Adipose tissue (tissue), 3 donors: ENCODE results near the gene SPTBN4. TPM values are rescaled to one million over a fixed set of nuclear protein-coding genes. Genes with fewer than 3 reads are reported as not detected.

ENCODE experiments used
- H3K27ac ChIP-seq: one replicate; pipeline ENCODE4 v1.5.1; 2013; ENCODE audit warnings: low read depth, low read length
- WGBS, 3 donors: extraction: QIAGEN DNeasy Blood & Tissue Kit; methylation state at CpG; one replicate each; pipeline ENCODE4 v1.1.7; 2013; 5-methylcytosine and 5-hydroxymethylcytosine counted together
- polyA plus RNA-seq, 3 donors: library from polyadenylated mRNA; stranded (reverse); fragments of 200-250 nt; gene quantifications; one replicate each; pipeline ENCODE4 v1.2.3, GENCODE V29; 2013
- donor health status: healthy with polysubstance abuse.
- donor health status: Bipolar disorder and iron deficiency.
- donor health status: healthy.

Gene SPTBN4
- polyA plus RNA-seq, 3 donors = 1.3 to 4.1 (median 2.2) TPM

DNA sequence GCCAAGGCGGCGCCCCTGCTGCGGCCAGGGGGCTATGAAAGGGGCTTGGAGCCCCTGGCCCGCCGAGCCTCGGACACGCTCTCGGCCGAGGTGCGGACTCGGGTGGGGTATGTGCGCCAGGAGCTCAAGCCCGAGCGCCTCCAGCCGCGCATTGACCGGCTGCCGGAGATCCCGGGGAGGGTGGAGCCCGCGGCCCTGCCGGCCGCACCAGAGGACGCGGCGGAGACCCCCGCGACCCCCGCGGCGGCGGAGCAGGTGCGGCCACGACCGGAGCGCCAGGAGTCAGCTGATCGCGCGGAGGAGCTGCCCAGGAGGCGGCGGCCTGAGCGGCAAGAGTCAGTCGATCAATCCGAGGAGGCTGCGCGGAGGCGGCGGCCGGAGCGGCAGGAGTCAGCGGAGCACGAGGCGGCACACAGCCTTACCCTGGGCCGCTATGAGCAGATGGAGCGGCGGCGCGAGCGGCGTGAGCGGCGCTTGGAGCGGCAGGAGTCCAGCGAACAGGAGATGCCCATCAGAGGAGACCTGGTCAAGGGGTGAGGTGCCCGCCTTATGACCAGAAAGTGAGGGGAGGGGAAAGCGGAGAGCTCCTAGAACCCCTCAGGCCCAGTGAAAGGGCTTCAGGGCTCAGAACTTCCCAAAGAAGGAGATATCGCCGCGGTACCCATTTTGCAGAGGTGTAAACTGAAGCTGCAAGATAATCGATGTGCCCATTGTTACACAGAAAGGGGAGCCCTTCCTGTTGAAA lies 101.1 kb downstream of the SPTBN4 start:
- WGBS, 3 donors = 7 to 9% (median 8%) methylated on average over 68 to 70 of the region's 70 CpGs

DNA sequence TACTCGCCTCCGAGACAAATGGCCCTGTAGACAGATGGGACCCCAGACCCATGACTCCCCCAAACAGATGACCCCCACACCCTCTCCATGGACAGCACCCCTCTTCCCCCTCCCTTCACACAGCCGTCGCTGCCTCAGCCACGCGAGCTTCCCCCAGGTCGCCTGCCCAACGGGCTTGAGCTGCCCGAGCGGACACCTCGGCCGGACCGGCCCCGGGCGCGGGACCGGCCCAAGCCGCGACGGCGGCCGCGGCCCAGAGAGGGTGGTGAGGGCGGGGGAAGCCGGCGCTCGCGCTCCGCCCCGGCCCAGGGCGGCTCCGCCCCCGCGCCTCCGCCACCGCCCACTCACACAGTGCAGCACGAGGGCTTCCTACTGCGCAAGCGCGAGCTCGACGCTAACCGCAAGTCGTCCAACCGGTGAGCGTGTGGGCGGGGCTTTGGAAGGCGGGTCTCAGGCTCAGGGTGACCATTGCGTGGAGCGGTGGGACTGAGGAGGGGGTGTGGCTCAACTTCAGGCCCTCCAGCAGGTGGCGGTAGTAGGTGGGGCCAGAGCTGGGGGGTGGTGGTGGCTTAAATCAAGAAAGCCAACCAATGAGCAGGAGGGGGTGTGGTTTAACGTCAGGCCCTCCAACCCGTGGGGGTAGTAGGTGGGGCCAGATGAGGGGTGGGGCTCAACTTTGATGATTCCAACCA lies 103.7 kb downstream of the SPTBN4 start:
- 1% methylated on average over 50 to 53 of the region's 53 CpGs for WGBS, 3 donors
- no peak overlapping the region for H3K27ac ChIP-seq

More for the DNA sequence above, 101.1 kb downstream of the SPTBN4 start:
- H3K27ac ChIP-seq = no peak overlapping the region

DNA sequence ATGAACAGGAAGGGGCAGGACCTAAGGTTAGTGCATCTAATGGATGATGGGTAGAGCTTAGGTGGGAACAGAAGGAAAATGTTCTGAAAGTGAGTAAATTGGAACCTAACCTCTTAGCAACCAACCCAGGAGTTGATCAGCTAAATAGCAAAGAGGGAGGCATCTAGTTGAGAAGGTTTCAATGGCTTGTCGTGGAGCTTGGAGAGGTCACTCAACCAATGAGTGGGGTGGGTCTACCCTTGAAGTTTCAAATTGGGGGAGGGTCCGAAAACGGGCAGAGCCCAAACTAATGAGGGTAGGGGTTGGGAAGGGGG lies 104.2 kb downstream of the SPTBN4 start:
- 30 to 40% (median 32%) methylated on average over 3 of the region's 3 CpGs for WGBS, 3 donors
- H3K27ac ChIP-seq = no peak overlapping the region

DNA sequence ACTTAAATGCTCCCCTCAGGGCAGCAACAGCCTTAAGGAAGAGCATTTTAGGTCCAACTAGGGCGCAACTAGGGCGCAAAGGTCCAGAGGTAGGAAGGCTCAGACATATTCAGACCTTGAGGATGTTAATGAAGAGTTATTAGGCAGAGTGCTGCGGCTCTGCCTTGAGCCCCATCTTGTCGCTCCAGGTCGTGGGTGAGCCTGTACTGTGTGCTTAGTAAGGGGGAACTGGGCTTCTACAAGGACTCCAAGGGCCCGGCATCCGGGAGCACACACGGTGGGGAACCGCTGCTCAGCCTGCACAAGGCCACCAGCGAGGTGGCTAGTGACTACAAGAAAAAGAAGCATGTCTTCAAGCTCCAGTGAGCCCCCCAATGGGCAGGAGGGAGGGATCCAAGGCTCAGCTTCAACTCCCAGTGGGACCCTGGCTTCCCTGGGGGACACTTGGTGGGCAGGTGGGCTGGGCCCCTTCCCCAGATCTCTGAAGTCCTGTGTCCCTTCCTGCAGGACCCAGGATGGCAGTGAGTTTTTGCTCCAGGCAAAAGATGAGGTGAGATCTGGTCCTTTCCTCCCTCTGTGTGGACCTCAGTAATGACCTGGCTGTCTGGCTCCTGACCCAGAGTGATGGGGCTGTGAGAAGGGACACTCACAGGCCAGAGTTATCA lies 105.2 kb downstream of the SPTBN4 start:
- no peak overlapping the region for H3K27ac ChIP-seq

DNA sequence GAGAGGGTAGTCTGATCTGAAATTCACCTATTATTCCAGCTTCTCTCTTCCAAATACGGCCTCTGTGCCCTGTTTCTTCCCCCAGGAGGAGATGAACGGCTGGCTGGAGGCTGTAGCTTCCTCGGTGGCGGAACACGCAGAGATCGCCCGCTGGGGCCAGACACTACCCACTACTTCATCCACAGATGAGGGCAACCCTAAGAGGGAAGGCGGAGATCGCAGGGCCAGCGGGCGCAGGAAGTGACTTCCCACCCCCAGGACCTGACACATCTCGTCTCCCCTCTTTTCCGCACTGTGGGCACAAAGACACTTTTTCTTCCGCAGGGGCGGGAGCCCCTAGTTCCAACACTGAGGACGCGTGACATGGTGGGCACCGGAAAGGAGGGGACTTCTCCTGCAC lies 108.5 kb downstream of the SPTBN4 start:
- H3K27ac ChIP-seq = no peak overlapping the region
- 67 to 85% (median 80%) methylated on average over 17 to 18 of the region's 18 CpGs for WGBS, 3 donors

More for the DNA sequence above, 105.2 kb downstream of the SPTBN4 start:
- 81 to 88% (median 82%) methylated on average over 10 of the region's 10 CpGs for WGBS, 3 donors

DNA sequence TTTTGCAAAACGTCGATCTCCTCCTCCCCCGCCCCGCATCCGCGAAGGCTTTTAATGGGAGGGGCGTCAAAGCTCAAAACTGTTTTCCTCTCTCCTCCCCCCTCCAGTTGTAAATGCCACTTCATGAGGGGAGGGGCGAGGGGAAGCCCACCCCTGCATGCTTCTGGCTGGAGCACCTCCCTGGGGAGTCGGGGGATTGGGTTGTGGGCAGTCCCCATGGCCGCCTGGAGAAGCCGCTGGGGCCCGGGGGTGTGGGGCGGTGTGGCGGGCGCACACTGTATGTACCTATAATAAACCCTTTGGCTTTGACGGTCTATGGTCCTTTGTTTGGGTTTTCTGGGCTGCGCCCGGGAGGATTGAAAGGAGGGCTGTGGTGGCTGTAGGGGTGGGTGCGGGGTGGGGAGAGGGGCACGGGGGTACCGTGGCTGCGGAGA lies 109.4 kb downstream of the SPTBN4 start:
- 2 to 5% (median 2%) methylated on average over 22 of the region's 22 CpGs for WGBS, 3 donors

DNA sequence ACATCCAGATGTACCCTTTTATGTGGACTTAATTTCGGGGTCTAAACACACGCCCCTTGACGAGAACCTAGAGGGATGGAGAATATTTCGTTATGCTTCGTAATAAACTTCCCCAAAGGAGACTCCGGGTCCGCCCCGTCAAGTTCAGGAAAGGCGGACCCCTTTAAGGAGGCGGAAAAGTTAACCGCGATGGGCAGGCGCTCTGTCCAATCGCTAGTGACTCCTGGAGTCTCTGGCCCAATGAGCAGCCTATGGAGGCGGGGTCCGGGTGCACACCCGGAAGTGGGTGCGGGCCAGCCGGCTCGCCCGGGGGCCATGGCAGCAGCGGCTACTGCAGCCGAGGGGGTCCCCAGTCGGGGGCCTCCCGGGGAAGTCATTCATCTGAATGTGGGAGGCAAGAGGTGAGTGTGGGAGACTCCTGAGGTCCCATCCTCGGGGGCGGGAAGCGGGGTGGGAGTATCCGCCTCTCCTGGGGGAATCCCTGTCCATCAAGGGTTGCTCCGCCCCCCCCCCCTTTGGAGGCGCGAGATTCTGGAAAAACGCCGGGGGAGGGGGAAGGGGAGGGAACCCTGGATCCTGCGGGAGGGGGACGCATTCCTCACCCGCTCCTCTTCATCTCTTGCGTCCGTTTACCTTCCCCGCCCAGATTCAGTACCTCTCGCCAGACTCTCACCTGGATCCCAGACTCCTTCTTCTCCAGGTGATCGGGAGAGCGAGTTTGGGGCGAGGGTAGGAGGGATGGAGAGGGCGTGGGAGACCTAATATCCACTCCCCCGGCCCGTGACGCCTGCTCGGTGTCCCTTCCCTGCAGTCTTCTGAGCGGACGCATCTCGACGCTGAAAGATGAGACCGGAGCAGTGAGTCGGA lies 110.0 kb downstream of the SPTBN4 start, which contains the start of gene SHKBP1:
Gene SHKBP1 (plus strand): TSS at position 289 of the 867 bp plus-strand sequence. CDS start 27 bp downstream, at position 316.
- 0 to 1% (median 1%) methylated on average over 45 to 55 of the region's 55 CpGs for WGBS, 3 donors
- H3K27ac ChIP-seq = peak within 1 kb of the TSS; percentile 24

More for the DNA sequence above, 109.4 kb downstream of the SPTBN4 start:
- H3K27ac ChIP-seq = no peak overlapping the region

DNA sequence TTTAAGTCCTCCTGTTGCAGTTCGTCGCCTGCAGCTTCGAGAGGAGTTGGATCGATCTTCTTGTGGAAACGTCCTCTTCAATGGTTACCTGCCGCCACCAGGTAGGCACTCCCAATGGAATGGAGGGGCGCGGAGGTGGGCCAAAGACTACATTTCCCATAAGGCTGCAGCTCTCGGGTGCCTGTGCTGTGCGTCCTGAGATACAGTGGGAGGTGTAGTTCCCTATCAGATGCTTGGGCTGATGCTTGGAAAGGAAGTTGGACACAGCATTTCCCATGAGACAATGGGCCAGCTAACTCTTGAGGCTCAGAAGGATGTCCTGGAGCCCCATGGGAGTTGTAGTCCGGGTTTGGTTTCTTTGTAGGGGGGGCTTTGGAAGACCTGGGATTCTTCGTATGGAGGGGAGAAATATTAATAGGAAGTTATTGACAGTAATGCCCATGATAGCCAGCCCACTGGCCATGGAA lies 111.7 kb downstream of the SPTBN4 start:
- 77 to 85% (median 81%) methylated on average over 12 of the region's 12 CpGs for WGBS, 3 donors
- no peak overlapping the region for H3K27ac ChIP-seq

DNA sequence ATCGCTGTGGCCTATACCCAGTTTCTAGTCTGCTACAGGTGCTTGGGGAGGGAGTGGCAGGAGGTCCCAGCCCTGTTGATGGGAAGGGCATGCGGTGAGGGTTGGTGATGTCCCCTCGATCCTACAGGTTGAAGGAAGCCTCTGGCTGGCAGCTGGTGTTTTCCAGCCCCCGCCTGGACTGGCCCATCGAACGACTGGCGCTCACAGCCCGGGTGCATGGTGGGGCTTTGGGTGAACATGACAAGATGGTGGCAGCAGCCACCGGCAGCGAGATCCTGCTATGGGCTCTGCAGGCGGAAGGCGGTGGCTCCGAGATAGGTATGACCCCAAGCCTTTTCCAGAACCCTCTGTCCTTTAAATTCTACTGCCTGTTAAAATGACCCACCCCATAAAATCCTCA lies 113.8 kb downstream of the SPTBN4 start:
- H3K27ac ChIP-seq = peak overlapping the region; percentile 94
- 96 to 98% (median 97%) methylated on average over 13 of the region's 13 CpGs for WGBS, 3 donors

DNA sequence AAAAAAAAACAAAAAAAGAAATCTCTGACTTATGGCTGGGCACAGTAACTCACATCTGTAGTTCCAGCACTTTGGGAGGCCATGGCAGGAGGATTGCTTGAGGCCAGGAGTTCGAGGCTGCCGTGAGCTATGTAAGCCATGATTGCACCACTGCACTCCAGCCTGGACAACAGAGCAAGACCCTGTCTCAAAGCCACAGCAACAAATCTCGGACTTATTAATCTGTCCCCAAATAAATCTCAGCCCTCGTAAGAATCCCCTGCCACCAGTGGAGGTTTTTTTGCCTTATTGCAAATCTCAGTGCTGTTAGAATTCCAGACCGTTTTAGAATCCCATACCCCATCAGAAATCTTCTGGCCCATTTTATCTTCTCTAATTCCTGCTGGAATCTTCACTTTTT lies 114.7 kb downstream of the SPTBN4 start:
- 95 to 96% (median 96%) methylated on average over 5 of the region's 5 CpGs for WGBS, 3 donors
- no peak overlapping the region for H3K27ac ChIP-seq

DNA sequence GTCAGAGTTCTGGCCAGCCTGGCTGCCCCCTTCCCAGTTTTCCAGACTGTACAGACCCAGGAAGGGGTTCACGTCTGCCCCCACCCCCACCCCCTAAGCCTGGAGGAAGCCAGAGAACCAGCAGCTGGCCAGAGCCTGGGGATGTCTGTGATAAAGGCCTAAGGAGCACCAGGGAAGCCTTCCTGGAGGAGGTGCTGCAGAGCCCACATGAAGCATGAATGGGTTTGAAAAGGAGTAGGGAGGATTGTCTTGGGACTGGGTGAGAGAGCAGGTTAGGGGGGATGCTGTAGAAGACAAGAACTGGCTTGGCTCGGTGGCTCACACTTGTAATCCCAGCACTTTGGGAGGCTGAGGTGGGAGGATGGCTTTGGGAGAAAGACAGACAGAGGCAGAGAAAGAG lies 115.7 kb downstream of the SPTBN4 start:
- no peak overlapping the region for H3K27ac ChIP-seq
- WGBS, 3 donors = 77 to 93% (median 91%) methylated on average over 2 of the region's 2 CpGs

DNA sequence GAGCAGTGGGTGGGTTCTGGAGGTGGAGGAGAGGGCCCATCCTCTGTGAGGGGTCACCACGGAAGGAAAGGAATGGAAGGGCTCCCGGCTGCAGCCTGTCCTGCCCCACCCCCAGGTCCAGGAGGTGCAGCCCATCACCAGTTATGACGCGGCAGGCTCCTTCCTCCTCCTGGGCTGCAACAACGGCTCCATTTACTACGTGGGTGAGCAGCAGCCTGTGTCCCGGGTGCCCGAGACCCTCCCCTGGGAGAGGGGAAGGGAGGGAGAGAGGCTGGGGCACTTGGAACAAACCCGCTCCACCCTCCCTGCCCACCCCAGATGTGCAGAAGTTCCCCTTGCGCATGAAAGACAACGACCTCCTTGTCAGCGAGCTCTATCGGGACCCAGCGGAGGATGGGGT lies 116.5 kb downstream of the SPTBN4 start:
- 86 to 91% (median 88%) methylated on average over 13 to 14 of the region's 14 CpGs for WGBS, 3 donors

DNA sequence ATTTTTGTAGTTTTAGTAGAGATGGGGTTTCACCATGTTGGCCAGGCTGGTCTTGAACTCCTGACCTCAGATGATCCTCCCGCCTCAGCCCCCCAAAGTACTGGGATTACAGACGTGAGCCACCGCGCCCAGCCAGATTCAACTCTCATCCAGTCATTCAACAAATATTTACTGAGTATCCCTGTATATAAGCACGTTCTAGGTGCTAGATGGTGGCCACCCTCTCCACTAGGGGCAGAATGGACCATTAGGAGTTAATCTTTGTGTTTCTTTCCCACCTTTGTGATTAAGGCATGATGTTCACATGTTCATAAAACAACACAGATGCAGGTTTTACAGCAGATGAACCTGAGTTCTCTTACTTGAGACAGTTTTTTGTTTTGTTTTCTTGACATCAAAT lies 117.2 kb downstream of the SPTBN4 start:
- no peak overlapping the region for H3K27ac ChIP-seq
- whole genome bisulfite sequencing, 3 donors = 91 to 95% (median 91%) methylated on average over 5 of the region's 5 CpGs

More for the DNA sequence above, 116.5 kb downstream of the SPTBN4 start:
- no peak overlapping the region for H3K27ac ChIP-seq

DNA sequence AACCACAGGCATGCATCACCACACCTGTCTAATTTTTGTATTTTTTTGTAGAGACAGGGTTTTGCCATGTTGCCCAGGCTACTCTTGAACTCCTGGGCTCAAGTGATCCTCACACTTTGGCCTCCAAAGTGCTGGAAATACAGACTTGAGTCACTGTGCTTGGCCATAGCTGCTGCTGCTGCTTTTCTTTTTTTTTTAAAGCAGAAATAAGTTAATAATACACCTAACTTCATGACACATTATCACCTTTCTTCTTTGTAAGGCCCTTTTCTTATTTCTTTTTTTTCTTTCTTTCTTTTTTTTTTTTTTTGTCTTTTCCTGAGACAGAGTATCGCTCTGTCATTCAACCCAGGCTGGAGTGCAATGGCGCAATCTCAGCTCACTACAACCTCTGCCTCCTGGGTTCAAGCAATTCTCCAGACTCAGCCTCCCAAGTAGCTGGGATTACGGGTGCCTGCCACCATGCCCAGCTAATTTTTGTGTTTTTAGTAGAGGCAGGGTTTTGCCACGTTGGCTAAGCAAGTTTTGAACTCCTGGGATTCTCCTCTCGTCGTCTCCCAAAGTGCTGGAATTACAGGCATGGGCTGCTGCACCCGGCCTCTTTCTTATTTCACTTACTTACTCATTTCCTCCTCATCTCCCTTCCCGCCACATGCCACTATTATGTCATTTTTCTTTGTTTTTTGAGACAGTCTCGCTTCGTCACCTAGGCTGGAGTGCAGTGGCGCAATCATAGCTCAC lies 118.6 kb downstream of the SPTBN4 start:
- no peak overlapping the region for H3K27ac ChIP-seq
- WGBS, 3 donors = 71 to 92% (median 76%) methylated on average over 11 of the region's 11 CpGs

DNA sequence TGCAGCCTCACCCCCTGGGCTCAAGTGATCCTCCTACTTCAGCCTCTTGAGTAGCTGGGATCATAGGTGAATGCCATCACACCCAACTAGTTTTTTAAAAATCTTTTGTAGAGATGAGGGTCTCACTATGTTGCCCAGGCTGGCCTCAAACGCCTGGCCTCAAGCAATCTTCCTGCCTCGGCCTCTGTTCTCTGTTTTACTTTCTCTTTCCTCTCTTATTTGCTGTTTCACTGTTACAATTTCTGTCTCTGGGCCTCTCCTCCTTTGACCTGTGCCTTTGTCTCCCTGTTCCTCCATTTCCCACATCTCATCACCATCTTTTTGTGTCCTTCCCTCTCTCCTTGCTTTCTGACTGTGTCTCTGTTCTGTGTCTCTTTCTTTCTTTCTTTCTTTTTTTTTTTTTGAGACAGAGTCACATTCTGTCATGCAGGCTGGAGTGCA lies 119.2 kb downstream of the SPTBN4 start:
- H3K27ac ChIP-seq = no peak overlapping the region
- WGBS, 3 donors = 89 to 94% (median 91%) methylated on average over 2 of the region's 2 CpGs

DNA sequence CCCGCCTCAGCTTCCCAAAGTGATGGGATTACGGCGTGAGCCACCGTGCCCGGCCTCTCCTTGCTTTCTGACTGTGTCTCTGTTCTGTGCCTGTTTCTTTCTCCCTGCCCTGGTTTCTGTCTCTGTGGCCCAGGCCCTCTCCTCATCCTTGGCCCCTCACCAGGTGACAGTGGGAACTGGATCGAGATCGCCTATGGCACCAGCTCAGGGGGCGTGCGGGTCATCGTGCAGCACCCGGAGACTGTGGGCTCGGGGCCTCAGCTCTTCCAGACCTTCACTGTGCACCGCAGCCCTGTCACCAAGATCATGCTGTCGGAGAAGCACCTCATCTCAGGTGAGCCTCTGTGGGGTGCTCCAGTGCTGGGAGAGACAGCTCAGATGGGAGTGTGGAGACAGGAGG lies 119.8 kb downstream of the SPTBN4 start:
- no peak overlapping the region for H3K27ac ChIP-seq
- WGBS, 3 donors = 96 to 97% (median 97%) methylated on average over 12 to 14 of the region's 14 CpGs

DNA sequence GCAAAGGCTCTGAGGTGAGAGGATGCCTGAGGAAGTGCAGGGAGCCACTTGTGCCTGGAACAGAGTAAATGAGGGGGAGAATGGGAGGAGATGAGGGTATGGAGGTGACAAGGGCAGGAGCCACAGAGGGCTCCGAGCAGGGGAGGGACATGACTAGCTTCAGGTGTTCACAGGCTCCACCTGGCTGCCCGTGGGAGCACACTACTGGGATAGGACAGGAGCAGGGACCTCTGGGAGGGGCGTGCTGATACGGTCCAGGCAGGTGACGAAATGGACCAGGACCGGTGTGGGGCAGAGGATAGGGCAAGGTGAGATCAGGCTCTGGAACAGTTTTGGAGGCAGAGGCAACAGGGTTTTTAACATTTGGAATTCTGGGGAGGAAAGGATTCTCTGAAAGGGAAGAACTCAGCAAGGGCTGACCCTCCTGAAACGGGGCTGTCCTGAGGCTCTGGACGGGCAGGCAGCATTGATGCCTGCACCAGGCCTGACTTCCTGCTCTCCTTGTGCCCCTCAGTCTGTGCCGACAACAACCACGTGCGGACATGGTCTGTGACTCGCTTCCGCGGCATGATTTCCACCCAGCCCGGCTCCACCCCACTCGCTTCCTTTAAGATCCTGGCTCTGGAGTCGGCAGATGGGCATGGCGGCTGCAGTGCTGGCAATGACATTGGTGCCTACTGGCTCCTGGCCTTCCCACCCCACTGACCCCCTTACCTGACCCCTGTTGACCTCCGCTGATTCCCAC lies 121.5 kb downstream of the SPTBN4 start:
- H3K27ac ChIP-seq = no peak overlapping the region
- WGBS, 3 donors = 87 to 92% (median 87%) methylated on average over 19 of the region's 19 CpGs
